Measurements from ENCODE around the gene STUM.

DNA sequence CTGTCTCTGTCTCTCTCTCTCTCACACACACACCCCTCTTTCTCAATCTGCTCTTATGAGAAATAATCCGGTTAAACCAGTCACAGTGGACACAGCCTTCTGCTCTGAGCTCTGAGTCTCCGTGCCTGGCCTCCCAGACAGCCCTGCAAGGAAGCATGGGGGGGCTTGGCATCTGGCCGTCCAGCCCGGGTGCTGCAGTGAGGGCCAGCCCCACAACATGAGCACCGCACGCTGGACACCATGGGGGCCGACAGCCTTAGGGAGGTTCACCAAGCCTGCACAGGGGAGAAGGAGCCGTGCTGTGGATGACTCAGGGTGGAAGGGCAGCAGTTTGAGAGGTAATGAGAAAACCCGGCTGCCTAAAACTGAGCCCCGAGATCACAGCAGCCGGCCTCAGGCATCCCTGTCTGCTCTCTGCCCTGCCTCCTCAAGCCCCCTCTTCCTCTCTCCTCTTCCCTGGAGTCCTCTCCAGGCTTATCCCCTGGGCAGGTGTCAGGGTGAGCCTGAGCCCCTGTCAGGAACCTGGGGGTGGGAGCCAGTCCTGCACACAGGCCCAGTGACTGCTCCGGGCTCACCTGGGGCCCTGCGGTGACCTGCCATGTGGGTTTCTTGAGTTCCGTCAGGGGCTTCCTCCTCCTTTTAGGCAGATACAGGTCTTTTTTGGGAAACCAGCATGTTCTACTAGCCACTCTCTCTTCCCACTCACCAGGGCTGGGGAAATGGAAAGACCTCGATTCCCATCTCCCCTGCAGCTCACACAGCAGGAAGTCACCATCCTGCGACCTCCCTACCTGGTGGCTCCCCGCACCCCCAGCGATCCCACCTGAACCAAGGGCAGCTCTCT is 97.7 kb downstream of the STUM start:
- TF ChIP-seq, protein P1, sequence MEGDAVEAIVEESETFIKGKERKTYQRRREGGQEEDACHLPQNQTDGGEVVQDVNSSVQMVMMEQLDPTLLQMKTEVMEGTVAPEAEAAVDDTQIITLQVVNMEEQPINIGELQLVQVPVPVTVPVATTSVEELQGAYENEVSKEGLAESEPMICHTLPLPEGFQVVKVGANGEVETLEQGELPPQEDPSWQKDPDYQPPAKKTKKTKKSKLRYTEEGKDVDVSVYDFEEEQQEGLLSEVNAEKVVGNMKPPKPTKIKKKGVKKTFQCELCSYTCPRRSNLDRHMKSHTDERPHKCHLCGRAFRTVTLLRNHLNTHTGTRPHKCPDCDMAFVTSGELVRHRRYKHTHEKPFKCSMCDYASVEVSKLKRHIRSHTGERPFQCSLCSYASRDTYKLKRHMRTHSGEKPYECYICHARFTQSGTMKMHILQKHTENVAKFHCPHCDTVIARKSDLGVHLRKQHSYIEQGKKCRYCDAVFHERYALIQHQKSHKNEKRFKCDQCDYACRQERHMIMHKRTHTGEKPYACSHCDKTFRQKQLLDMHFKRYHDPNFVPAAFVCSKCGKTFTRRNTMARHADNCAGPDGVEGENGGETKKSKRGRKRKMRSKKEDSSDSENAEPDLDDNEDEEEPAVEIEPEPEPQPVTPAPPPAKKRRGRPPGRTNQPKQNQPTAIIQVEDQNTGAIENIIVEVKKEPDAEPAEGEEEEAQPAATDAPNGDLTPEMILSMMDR (IDR thresholded peaks at IDR 0.05) = no peak
- TF ChIP-seq POLR2A (IDR thresholded peaks at IDR 0.05) = no peak
